Measurements from ENCODE around the gene DND1.
"Not testable (repeated sequence)": the region's sequence is repeated elsewhere in the genome, so short reads cannot be mapped to it uniquely, and the experiment has no call there.

DND1 gene

DNA sequence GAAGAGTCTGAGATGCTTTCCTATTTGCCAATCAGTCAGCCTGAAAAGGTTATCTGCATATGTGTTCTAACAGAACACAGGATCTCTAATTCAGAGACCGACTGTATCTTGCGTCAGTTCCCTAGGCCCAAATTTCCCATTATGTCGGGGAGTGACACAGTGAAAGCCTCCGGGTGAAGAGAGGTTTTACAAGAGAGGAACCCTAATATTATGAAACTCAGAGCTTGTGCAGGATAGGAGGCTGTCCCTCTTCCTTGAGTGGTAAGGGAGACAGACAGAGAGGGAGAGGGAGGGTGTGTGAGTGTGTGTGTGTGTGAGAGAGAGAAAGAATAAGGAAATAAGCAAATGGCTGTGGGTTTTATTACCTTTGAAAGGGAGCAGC is 42.3 kb downstream of the DND1 start:
- DNase-seq (ENCODE audit: low spot score) = peak; percentile 45

DNA sequence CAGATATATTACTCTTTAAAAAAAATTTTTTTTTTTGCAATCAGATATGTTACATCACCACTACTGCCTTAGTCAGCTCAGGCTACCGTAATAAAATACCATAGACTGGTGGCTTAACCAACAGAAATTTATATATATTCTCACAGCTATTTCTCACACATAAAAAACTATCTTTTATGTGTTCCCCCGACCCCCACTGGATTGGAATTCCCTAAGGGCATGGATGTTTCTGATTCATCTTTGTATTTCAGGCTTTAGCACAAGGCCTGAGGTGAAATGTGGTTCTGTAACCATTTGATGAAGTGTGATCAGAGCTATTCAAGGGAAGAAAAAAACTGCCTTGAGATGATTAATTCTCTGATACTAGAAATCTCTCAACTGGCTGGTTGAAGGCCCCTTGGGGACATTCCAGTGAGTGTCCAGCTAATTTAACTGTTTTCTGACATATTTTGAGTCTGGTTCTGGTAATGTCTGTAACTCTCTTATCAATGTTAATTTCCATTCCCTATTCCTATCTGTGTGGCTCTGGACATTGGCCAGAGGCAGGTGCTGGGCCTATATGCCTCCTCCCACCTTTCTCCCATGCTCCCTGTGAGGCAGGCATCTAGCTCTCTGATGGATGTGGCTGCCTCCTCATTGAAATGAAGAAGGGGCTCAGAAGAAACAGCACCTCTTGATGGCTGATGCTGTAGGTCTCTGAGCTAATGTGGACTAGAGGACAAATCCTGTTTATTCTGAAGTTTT is 42.9 kb downstream of the DND1 start:
- no peak for DNase-seq (ENCODE audit: low spot score)

DNA sequence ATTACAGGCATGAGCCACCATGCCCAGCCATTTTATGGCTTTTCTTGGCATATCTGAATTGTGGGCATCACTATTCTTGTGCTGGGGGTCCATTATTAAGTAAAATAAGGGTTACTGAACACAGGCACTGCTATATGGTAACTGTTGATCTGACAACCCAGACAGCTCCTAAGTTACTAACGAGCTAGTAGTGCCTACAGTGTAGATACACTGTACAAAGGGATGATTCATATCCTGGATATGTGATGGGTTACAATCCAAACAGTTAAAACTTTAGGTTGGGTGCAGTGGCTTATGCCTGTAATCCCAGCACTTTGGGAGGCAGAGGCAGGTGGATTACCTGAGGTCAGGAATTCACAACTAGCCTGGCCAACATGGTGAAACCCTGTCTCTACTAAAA is 44.7 kb downstream of the DND1 start:
- DNase-seq (ENCODE audit: low spot score) = no peak

DNA sequence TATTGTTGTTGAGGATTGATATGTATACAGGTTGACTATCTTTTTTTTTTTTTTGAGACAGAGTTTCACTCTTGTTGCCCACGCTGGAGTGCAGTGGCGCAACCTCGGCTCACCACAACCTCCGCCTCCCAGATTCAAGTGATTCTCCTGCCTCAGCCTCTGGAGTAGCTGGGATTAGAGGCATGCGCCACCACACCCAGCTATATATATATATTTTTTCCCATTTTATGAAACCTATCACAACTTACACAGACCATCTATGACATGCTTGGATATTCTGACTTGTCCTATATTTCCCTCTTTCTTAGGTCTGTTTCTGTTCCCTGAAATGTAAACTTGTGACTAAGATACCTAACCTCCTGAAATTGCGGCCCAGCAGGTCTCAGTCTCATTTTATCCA is 45.4 kb downstream of the DND1 start:
- no peak for DNase-seq (ENCODE audit: low spot score)

DNA sequence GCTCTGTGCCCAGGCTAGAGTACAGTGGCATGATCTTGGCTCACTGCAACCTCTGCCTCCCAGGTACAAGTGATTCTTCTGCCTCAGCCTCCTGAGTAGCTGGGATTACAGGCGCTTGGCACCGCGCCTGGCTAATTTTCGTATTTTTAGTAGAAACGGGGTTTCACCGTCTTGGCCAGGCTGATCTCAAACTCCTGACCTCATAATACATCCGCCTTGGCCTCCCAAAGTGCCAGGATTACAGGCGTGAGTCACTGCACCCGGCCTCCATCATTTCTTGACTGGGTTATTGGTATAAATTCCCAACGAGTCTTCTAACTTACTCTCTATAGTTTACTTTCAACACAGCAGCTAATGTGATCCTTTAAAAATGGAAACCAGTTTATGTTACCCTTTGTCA is 48.5 kb downstream of the DND1 start:
- DNase-seq (ENCODE audit: low spot score) = not testable (repeated sequence)

DNA sequence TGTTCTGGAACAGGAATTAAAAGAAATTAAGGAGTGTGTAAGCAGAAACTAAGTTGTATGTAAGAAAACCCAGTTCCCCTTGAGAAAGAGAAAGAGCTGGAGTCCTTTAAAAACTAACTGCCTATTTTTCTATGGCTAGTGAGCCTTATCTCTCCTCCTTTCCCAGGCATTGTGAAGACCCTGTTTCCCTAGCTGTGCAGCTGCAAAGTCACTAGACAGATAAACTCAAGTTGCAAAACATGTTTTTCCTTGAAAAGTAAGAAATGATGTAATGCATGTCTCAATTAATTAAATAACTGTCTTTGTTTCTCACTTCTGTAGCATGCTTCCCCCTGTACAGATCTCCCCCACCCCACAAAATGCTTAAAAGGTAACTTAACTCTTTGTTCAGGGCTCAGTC is 50.3 kb downstream of the DND1 start:
- not testable (repeated sequence) for DNase-seq (ENCODE audit: low spot score)

DNA sequence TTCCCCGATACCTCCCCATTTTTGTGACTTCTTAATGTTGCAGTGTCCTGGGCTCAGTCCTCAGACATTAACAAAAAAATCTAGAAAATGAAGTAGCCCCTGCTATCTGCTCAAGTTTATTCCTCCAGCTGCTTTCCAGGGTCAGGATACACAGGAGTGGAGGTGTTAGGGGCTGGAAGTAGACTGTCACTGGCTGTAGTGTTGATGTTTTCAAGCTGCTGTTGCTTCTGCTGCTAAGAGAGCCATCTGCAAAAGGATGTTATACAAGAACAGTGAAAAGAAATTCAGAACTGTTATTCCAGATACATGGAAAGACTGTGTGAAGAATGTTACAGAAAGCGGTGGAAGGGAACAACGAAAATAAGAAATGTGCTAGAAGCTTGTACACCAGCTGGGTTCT is 51.1 kb downstream of the DND1 start:
- no peak for DNase-seq (ENCODE audit: low spot score)

Data from cerebellar cortex (tissue), 1 donor.